GM12864 (cell line): ENCODE measurements around the gene TMEM37.

Experiments
- DNase-seq: peaks from one replicate; pipeline ENCODE4 v3.0.0-alpha.2; 2011; ENCODE audit warnings: low read depth
- H3K4me3 ChIP-seq: 2 replicates; pipeline ENCODE4 v1.5.1; 2011; ENCODE audit warnings: mild to moderate bottlenecking, low read depth, low read length, control low read depth
- CTCF ChIP-seq: IDR thresholded peaks from 2 replicates; pipeline ENCODE4 v1.5.1; 2011; ENCODE audit warnings: low read depth, mild to moderate bottlenecking, moderate library complexity, low read length, control low read depth, inconsistent platforms; ENCODE audit errors: missing control alignments

TMEM37 gene, protein sequence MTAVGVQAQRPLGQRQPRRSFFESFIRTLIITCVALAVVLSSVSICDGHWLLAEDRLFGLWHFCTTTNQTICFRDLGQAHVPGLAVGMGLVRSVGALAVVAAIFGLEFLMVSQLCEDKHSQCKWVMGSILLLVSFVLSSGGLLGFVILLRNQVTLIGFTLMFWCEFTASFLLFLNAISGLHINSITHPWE

DNA sequence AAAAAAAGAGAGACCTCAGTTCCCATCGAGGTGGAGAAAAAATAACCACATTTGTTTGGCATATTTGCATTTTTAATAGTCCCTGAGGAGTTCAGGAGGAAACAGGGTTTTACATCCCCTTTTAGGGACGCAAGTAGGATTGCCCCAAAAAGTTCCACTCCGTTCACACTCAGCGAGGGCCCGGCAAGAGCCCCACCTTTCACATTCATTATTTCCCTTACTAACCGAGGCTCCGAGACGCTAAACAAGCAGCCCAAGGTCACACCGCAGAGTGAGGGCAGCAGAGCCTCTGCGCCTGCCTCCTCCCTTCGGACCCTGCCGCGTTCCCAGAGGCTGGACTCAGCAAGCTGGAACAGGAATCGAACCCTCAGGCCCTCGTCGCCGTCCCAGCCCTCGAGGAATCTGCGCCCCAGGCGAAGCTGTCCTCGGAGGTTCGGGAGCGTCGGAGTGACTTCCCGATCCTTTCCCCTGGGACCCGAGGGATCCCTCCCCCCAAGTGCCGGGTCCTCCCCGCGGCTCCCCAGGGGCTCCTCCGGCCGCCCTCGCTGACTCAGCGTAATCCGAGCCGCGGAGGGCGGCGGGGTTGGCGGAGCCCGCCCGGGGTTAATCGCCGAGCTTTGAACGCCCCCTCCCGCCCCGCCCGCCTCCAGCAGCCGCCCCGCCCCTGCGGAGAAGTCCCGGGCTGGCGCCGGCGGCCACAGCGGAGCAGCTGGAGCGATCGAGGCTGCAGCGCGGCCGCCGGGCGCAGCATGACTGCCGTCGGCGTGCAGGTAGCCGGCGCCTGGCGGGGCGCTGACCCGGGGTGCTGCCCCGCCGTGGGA lies at the start of gene TMEM37:
Gene TMEM37 (plus strand): TSS at position 700 of the 821 bp plus-strand sequence. CDS start 50 bp downstream, at position 750.
- no peak for TF ChIP-seq CTCF
- H3K4me3 ChIP-seq: peak within 1 kb of the TSS; percentile 45
- peak; percentile 27 for DNase-seq

GRCh38 chr2:119383410-119384140 lies 48.1 kb upstream of the TMEM37 start:
- H3K4me3 ChIP-seq: no peak overlapping the region
- DNase-seq: no peak
- no peak for TF ChIP-seq CTCF

DNA sequence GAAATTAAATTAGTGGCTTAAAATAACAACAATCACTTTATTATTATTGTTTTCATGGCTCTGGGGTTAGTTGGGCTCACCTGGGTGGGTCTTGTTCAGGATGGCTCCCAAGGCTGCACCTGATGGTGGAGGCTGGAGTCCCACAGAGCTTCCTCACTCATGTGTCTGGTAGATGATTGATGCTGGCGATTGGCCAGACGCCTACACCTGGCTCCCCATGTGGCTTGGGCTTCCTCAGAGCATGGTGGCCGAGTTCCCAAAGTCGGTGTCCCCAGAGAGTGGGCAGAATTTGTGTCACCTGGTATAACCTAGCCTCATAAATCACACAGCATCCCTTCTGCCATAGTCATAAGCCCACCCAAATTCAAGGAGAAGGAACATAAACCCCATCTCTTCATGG lies 46.7 kb upstream of the TMEM37 start:
- DNase-seq: no peak
- H3K4me3 ChIP-seq: no peak overlapping the region
- no peak for TF ChIP-seq CTCF

- TF ChIP-seq CTCF: no peak
- no peak overlapping the region for H3K4me3 ChIP-seq
- no peak for DNase-seq
Observed at GRCh38 chr2:119385466-119385865, 46.2 kb upstream of the TMEM37 start.

DNA sequence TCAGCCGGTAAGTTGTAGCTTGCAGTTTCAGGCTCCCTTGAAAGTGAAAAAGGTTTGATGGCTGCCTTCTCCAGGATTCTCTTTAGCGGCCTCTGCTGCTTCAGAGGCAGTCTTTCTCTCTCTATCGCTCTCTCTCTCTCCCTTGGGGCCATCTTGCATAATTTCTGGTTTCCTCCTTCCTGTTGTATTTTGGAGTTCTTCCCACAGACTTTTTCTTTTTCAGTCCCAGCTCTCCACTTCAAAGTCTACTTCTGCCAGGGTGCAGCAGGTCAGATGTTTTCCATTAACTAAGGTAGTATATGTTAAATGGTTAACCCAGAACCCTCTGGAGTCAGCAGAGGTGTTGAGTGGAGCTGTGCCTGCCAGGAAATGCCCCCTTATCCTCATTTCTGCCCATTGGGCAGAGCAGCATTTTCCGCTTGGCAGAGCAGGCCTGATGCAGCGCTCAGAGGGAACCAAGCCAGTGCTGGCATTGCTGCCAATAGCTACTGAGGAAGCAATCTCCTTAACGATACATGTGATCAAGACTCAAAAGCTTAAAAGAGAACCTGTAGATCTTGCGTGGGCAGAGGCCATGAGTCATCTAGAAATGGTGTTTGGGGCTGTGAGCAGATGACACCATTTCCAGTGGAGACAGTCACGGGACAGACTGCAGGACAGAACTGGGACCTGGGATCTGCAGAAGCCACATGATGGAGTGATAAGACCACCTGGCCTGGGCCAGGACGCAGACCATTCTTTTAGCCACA lies 44.1 kb upstream of the TMEM37 start:
- TF ChIP-seq CTCF: peak; percentile 27
- no peak for DNase-seq
- no peak overlapping the region for H3K4me3 ChIP-seq

- no peak overlapping the region for H3K4me3 ChIP-seq
- no peak for TF ChIP-seq CTCF
Observed at GRCh38 chr2:119389615-119390306, 41.9 kb upstream of the TMEM37 start.

More at GRCh38 chr2:119389615-119390306, 41.9 kb upstream of the TMEM37 start:
- no peak for DNase-seq
